HCT116 (cell line): ENCODE results near the gene TLCD1. TPM values are rescaled to one million over a fixed set of nuclear protein-coding genes. Genes with fewer than 3 reads are reported as not detected.

Experiments
- ATAC-seq: fragments of 200-7000 bp; cut with Tn5 transposase; 2 replicates; pipeline ENCODE4 v1.9.1; 2020; ENCODE audit warnings: mild to moderate bottlenecking, moderate library complexity
- BruUV-seq: library from RNA; stranded (reverse); fragments of 400-500 nt; replicated peaks from 2 replicates; lab custom pipeline; 2021; lab: Mats Ljungman, UMichigan
- CTCF ChIA-PET: fragments of 300-600 bp; sonication (Branson Sonifier 250); formaldehyde crosslinking; loops from one replicate; lab custom pipeline; 2021; ENCODE audit warnings: antibody characterized with exemption; lab: Charles Lee
- POLR2A ChIA-PET: fragments of 300-600, 350-600 bp; sonication (Branson Sonifier 250); formaldehyde crosslinking; loops from one replicate; lab custom pipeline; 2021; ENCODE audit warnings: antibody characterized with exemption; lab: Charles Lee
- RAD21 ChIA-PET, 2 experiments: fragments of 300-600 bp; sonication (Branson Sonifier 250); formaldehyde crosslinking; loops; one replicate each; lab custom pipeline; 2023; ENCODE audit warnings: low total read pairs in 2 of 2; ENCODE audit not compliant: uncharacterized antibody in 2 of 2, unreplicated experiment in 2 of 2, low non-redundant PET in 1 of 2; lab: Charles Lee
- DNase-seq: peaks from one replicate; pipeline ENCODE4 v3.0.0-alpha.2; 2010; ENCODE audit warnings: low read depth, low spot score
- H2AFZ ChIP-seq: fragments of 200-600 bp; shearing (Covaris generic), sonication (generic); 2 replicates; pipeline ENCODE4 v1.6.1; 2017; ENCODE audit warnings: low read depth, mixed run types, mixed read lengths, antibody characterized with exemption, low read length; ENCODE audit not compliant: poor library complexity, severe bottlenecking
- H3K27ac ChIP-seq: 2 replicates; pipeline ENCODE4 v1.5.1; 2012; ENCODE audit warnings: low read depth, low read length
- H3K27me3 ChIP-seq: fragments of 200-600 bp; sonication (generic); 2 replicates; pipeline ENCODE4 v1.6.1; 2016; ENCODE audit warnings: mixed run types, low read length, mixed read lengths; ENCODE audit not compliant: insufficient read depth
- H3K36me3 ChIP-seq, 2 experiments: fragments of 200-500 bp in 1 of 2; fragments of 200-600 bp in 1 of 2; sonication (Bioruptor generic) in 1 of 2; sonication (generic) in 1 of 2; 2 replicates each; pipeline versions ENCODE4 v1.5.1 to v1.6.1; 2014 to 2016; ENCODE audit warnings: low read length in 2 of 2, inconsistent platforms in 1 of 2, mixed read lengths in 1 of 2, mixed run types in 1 of 2; ENCODE audit not compliant: insufficient read depth in 2 of 2, control insufficient read depth in 1 of 2
- H3K4me1 ChIP-seq, 2 experiments: fragments of 200-600 bp in 1 of 2; sonication (generic) in 1 of 2; 2 replicates each; pipeline versions ENCODE4 v1.5.1 to v1.6.1; 2012 to 2017; ENCODE audit warnings: low read length in 2 of 2, inconsistent platforms in 1 of 2, mild to moderate bottlenecking in 1 of 2, mixed read lengths in 1 of 2, mixed run types in 1 of 2, moderate library complexity in 1 of 2; ENCODE audit not compliant: insufficient read depth in 2 of 2, control insufficient read depth in 1 of 2
- H3K4me2 ChIP-seq: fragments of 200-600 bp; sonication (generic); 2 replicates; pipeline ENCODE4 v1.6.1; 2017; ENCODE audit warnings: mixed run types, low read length, mixed read lengths
- H3K4me3 ChIP-seq, 2 experiments: fragments of 200-600 bp in 1 of 2; sonication (generic) in 1 of 2; replicated peaks in 1 of 2; 2 replicates each; pipeline ENCODE4 v1.5.1; 2011 to 2016; ENCODE audit warnings: low read length in 2 of 2, control low read depth in 1 of 2, low read depth in 1 of 2, mild to moderate bottlenecking in 1 of 2, mixed read lengths in 1 of 2, mixed run types in 1 of 2
- H3K79me2 ChIP-seq: fragments of 200-600 bp; sonication (generic); 2 replicates; pipeline ENCODE4 v1.6.1; 2017; ENCODE audit warnings: mild to moderate bottlenecking, mixed run types, low read length, moderate library complexity, mixed read lengths; ENCODE audit not compliant: insufficient read depth
- H3K9ac ChIP-seq: fragments of 200-600 bp; sonication (generic); 2 replicates; pipeline ENCODE4 v1.6.1; 2016; ENCODE audit warnings: low read length, mixed read lengths
- H3K9me2 ChIP-seq: fragments of 200-600 bp; sonication (generic), shearing (Covaris generic); 2 replicates; pipeline ENCODE4 v1.6.1; 2017; ENCODE audit warnings: mixed run types, mild to moderate bottlenecking, moderate library complexity; ENCODE audit not compliant: insufficient read depth
- H3K9me3 ChIP-seq, 2 experiments: fragments of 200-500 bp in 1 of 2; fragments of 200-600 bp in 1 of 2; sonication (Bioruptor generic) in 1 of 2; sonication (generic) in 1 of 2; 2 replicates each; pipeline ENCODE4 v1.6.1; 2014 to 2017; ENCODE audit warnings: low read length in 2 of 2, mixed read lengths in 2 of 2, inconsistent platforms in 1 of 2, low read depth in 1 of 2, mild to moderate bottlenecking in 1 of 2, mixed run types in 1 of 2, moderate library complexity in 1 of 2; ENCODE audit not compliant: control insufficient read depth in 1 of 2, insufficient read depth in 1 of 2
- H4K20me1 ChIP-seq: fragments of 200-600 bp; sonication (generic), shearing (Covaris generic); 2 replicates; pipeline ENCODE4 v1.6.1; 2017; ENCODE audit warnings: mixed run types, mild to moderate bottlenecking, moderate library complexity; ENCODE audit not compliant: insufficient read depth
- ATF3 ChIP-seq: IDR thresholded peaks from 2 replicates; pipeline ENCODE4 v1.6.1; 2012
- CBX3 ChIP-seq: IDR thresholded peaks from 2 replicates; pipeline ENCODE4 v1.6.1; 2012; ENCODE audit warnings: low read depth
- CEBPB ChIP-seq: IDR thresholded peaks from 2 replicates; pipeline ENCODE4 v1.6.1; 2012; ENCODE audit warnings: low read depth
- CTCF ChIP-seq, 3 experiments: fragments of 200-600 bp in 1 of 3; sonication (generic) in 1 of 3; IDR thresholded peaks in 2 of 3; conservative IDR thresholded peaks in 1 of 3; 2 replicates each; pipeline ENCODE4 v1.5.1; 2012 to 2017; ENCODE audit warnings: low read depth in 2 of 3, low read length in 2 of 3, antibody characterized with exemption in 1 of 3, borderline replicate concordance in 1 of 3, control low read depth in 1 of 3, mild to moderate bottlenecking in 1 of 3, mixed read lengths in 1 of 3, mixed run types in 1 of 3, moderate library complexity in 1 of 3; ENCODE audit not compliant: insufficient read depth in 1 of 3
- EGR1 ChIP-seq: IDR thresholded peaks from 2 replicates; pipeline ENCODE4 v1.6.1; 2012; ENCODE audit warnings: low read depth
- ELF1 ChIP-seq: IDR thresholded peaks from 2 replicates; pipeline ENCODE4 v1.6.1; 2012; ENCODE audit warnings: low read depth, borderline replicate concordance
- EZH2 ChIP-seq: fragments of 200-600 bp; sonication (generic); IDR thresholded peaks from 2 replicates; pipeline ENCODE4 v1.6.1; 2017; ENCODE audit warnings: antibody characterized with exemption, mixed run types
- EZH2phosphoT487 ChIP-seq: fragments of 200-600 bp; IDR thresholded peaks from 2 replicates; pipeline ENCODE4 v1.6.1; 2018; ENCODE audit warnings: antibody characterized with exemption, borderline replicate concordance
- FOSL1 ChIP-seq: IDR thresholded peaks from 2 replicates; pipeline ENCODE4 v1.6.1; 2012; ENCODE audit warnings: low read depth
- JUND ChIP-seq: IDR thresholded peaks from 2 replicates; pipeline ENCODE4 v1.6.1; 2012
- MAX ChIP-seq: IDR thresholded peaks from 2 replicates; pipeline ENCODE4 v1.6.1; 2012
- POLR2A ChIP-seq: IDR thresholded peaks from 2 replicates; pipeline ENCODE4 v1.7.0; 2011; ENCODE audit warnings: borderline replicate concordance; ENCODE audit not compliant: insufficient read depth, insufficient read length; ENCODE audit errors: extremely low read depth
- POLR2AphosphoS5 ChIP-seq: IDR thresholded peaks from 2 replicates; pipeline ENCODE4 v1.6.1; 2011; ENCODE audit warnings: mild to moderate bottlenecking, low read depth, low read length, moderate library complexity
- RAD21 ChIP-seq: IDR thresholded peaks from 2 replicates; pipeline ENCODE4 v1.6.1; 2012; ENCODE audit warnings: low read depth, mild to moderate bottlenecking
- SIN3A ChIP-seq: IDR thresholded peaks from 2 replicates; pipeline ENCODE4 v1.6.1; 2012; ENCODE audit warnings: low read depth
- SP1 ChIP-seq: IDR thresholded peaks from 2 replicates; pipeline ENCODE4 v1.6.1; 2012; ENCODE audit warnings: low read depth
- SRF ChIP-seq: IDR thresholded peaks from 2 replicates; pipeline ENCODE4 v1.6.1; 2012; ENCODE audit warnings: low read depth
- ZBTB33 ChIP-seq: IDR thresholded peaks from 2 replicates; pipeline ENCODE4 v1.6.1; 2011; ENCODE audit warnings: mild to moderate bottlenecking, low read length, moderate library complexity; ENCODE audit not compliant: insufficient replicate concordance; ENCODE audit errors: extremely low read depth
- ZFX ChIP-seq: fragments of 450-650 bp; IDR thresholded peaks from 2 replicates; pipeline ENCODE4 v1.6.1; 2017
- intact Hi-C: fragments of 100-400 bp; cut with micrococcal nuclease; formaldehyde crosslinking; loops from 2 replicates; pipeline ENCODE4 v1.10.0; 2022
- total RNA-seq: library from RNA; stranded (reverse); gene quantifications from one replicate; pipeline ENCODE4 v1.2.1, GENCODE V29; 2021; ENCODE audit not compliant: unreplicated experiment

TLCD1 gene
- total RNA-seq, 1 experiment from 2014 or later = 28.3 TPM

GRCh38 chr17:28712032-28712704 is 13.9 kb downstream of the TLCD1 start:
- Histone ChIP-seq H3K27ac (no peak overlapping the region), H3K9me3 (no peaks in the 10 kb centered on the region), H3K4me3 (no peak overlapping the region), H3K9me2 (no peaks in the 10 kb centered on the region), H3K36me3 (no peaks in the 10 kb centered on the region), H3K79me2 (no peaks in the 10 kb centered on the region), H3K4me2 (no peak overlapping the region), H3K9ac (no peak overlapping the region), H3K27me3 (no peaks in the 10 kb centered on the region), H3K4me1 (peaks cover 9 to 16% of the 10 kb centered on the region in 2 experiments), H2AFZ (no peak overlapping the region), H4K20me1 (no peaks in the 10 kb centered on the region)
- TF ChIP-seq MAX (no peak), JUND (no peak), CTCF (IDR thresholded peaks at IDR 0.05 in 2 of 3, conservative IDR thresholded peaks at IDR 0.05 in 1 of 3; ENCODE audit: borderline replicate concordance in 1 of 3, insufficient read depth in 1 of 3, low read depth in 2 of 3, low read length in 2 of 3) (no peak), POLR2AphosphoS5 (no peak), RAD21 (no peak), CBX3 (no peak), EZH2phosphoT487 (no peak), ZFX (no peak), POLR2A (no peak), EGR1 (no peak), EZH2 (no peak), SIN3A (no peak), FOSL1 (no peak), SRF (no peak), CEBPB (no peak), SP1 (no peak), ELF1 (no peak), ATF3 (no peak), ZBTB33 (no peak)
- intact Hi-C loops = no loop called here
- ATAC-seq = no peak
- CTCF ChIA-PET = interaction anchor here (1.5 kb wide), 1 partner anchor 405 kb away, joined by 3 read pairs; no protein-coding TSS in a partner anchor
- DNase-seq = no peak
- BruUV-seq = no TSS peak
- POLR2A ChIA-PET = interaction anchor here (3.2 kb wide), 1 partner anchor 8 kb away, joined by 42 read pairs; the partner anchor contains the start of gene RPL23A
- RAD21 ChIA-PET = no interaction called here
